ENCODE results near the gene CEMIP. TPM values are rescaled to one million over a fixed set of nuclear protein-coding genes. Genes with fewer than 3 reads are reported as not detected.

CEMIP gene
- total RNA-seq, 2 experiments from 2014 or later, result not detected

DNA sequence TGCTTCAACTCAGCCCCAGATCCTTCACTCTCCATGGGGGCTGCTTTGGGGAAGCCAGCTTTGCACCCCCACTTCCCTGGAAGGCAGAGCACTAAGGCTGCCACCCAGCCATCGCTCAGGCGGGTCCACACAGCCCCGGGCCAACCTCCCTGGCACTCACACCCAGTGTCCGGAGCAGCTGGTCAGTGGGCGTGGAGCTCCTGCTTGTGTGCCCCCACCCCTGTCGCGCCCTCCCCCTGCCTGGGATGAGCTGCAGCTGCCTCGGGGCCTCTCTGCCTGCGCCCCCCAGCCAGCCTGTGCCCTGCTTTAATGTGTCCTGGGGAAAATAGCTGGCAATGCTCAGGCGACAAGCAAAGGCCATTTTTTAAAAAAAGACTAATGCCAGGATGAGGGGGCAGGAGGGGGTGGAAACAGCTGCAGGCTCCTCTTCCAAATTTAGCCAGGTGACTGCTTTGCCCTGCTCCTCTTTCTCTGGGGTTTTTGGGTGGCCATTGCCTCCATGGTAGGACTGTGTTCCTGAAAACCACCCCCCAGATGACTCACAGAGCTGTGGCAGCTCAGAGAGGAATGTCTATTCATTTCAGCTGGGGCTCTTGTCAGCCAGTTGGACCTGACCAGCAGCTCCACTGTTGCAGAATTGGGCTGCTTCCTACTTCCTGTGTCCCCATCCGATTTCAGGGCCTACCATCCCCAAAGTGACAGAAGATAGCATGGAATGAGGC, 65.0 kb downstream of the CEMIP start:
- H3K27ac ChIP-seq (ENCODE audit: low read depth in 1 of 2, low read length in 2 of 2), result no peak overlapping the region
- DNase-seq (no peak), ATAC-seq (ENCODE audit: poor library complexity) (no peak)
- TF ChIP-seq, protein P1, sequence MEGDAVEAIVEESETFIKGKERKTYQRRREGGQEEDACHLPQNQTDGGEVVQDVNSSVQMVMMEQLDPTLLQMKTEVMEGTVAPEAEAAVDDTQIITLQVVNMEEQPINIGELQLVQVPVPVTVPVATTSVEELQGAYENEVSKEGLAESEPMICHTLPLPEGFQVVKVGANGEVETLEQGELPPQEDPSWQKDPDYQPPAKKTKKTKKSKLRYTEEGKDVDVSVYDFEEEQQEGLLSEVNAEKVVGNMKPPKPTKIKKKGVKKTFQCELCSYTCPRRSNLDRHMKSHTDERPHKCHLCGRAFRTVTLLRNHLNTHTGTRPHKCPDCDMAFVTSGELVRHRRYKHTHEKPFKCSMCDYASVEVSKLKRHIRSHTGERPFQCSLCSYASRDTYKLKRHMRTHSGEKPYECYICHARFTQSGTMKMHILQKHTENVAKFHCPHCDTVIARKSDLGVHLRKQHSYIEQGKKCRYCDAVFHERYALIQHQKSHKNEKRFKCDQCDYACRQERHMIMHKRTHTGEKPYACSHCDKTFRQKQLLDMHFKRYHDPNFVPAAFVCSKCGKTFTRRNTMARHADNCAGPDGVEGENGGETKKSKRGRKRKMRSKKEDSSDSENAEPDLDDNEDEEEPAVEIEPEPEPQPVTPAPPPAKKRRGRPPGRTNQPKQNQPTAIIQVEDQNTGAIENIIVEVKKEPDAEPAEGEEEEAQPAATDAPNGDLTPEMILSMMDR (IDR thresholded peaks at IDR 0.05), result no peak
- H3K27me3 ChIP-seq (ENCODE audit: control insufficient read depth in 1 of 2, insufficient read depth in 2 of 2, low read length in 2 of 2), result peaks cover 0 to 10% of the 10 kb centered on the region in 2 experiments
- no peak overlapping the region for H3K4me3 Mint-ChIP-seq
- intact Hi-C loops (cut with DNase I, micrococcal nuclease), result no loop called here
- no peaks in the 10 kb centered on the region for H3K36me3 ChIP-seq (ENCODE audit: insufficient read depth, low read length)
- no peaks in the 10 kb centered on the region for H3K4me1 ChIP-seq (ENCODE audit: insufficient read depth, low read length)
- no peak overlapping the region for H3K27ac Mint-ChIP-seq
- ChIA-PET POLR2A (no interaction called here), CTCF (no interaction called here)
- H3K4me3 ChIP-seq (ENCODE audit: low read length), result no peak overlapping the region
- peaks cover 0 to 3% of the 10 kb centered on the region in 2 experiments for H3K9me3 ChIP-seq (ENCODE audit: control insufficient read depth in 1 of 2, insufficient read depth in 1 of 2, low read length in 2 of 2)
- H3K27me3 Mint-ChIP-seq, result peaks cover 58% of the 10 kb centered on the region
- no peaks in the 10 kb centered on the region for H3K9me3 Mint-ChIP-seq
- H3K36me3 Mint-ChIP-seq (ENCODE audit: low read depth), result no peaks in the 10 kb centered on the region
- no peaks in the 10 kb centered on the region for H3K4me1 Mint-ChIP-seq (ENCODE audit: low read depth)

DNA sequence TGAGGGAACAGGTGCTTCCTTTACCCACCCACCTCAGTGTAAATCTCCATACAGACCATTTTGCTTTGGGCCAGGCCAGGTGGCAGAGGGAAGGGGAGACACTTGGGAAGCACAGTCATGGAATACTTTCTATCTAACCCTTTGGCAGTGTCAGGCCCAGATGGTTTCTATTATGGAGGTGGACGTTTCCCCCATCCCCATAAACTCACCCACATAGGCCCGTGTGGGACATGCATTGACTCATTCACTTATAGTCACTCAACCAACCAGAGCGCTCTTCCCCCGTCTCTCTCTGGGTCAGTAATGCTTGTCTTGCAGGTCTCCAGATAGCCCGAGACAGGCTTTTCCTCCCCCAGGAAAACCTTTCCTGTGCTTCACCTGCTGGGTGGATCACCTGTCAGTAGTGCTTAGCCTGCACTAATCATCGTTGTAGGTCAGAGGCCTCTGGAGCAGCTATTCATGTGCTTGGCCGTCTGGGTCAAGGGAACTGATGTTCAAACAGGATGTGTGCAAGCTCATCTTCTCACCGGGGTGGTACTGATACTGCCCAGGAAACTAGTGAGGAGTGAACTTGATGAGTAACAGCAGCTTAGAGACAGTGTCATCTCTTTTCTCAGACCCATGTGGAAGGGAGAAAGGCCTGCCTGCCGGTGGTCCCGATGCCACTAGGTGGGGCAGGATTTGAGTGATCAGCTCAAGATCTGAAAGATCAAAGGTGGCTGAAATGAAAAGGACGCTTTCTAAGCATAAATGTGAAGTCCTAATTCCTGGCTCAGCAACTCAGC, 67.1 kb downstream of the CEMIP start:
- intact Hi-C loops (cut with DNase I, micrococcal nuclease), result no loop called here
- no peak for DNase-seq
- Histone ChIP-seq H3K27ac (ENCODE audit: low read depth in 1 of 2, low read length in 2 of 2) (no peak overlapping the region), H3K36me3 (ENCODE audit: insufficient read depth, low read length) (no peaks in the 10 kb centered on the region), H3K9me3 (ENCODE audit: control insufficient read depth in 1 of 2, insufficient read depth in 1 of 2, low read length in 2 of 2) (peaks cover 0 to 3% of the 10 kb centered on the region in 2 experiments), H3K4me1 (ENCODE audit: insufficient read depth, low read length) (no peaks in the 10 kb centered on the region), H3K27me3 (ENCODE audit: control insufficient read depth in 1 of 2, insufficient read depth in 2 of 2, low read length in 2 of 2) (peaks cover 4 to 10% of the 10 kb centered on the region in 2 experiments), H3K4me3 (ENCODE audit: low read length) (no peak overlapping the region)
- TF ChIP-seq, protein P1 (IDR thresholded peaks at IDR 0.05), result no peak
- H3K27me3 Mint-ChIP-seq, result peaks cover 69% of the 10 kb centered on the region
- no peak overlapping the region for H3K27ac Mint-ChIP-seq
- H3K4me1 Mint-ChIP-seq (ENCODE audit: low read depth), result no peaks in the 10 kb centered on the region
- H3K4me3 Mint-ChIP-seq, result no peak overlapping the region
- ATAC-seq (ENCODE audit: poor library complexity), result no peak
- no peaks in the 10 kb centered on the region for H3K9me3 Mint-ChIP-seq
- POLR2A ChIA-PET, result no interaction called here
- no peaks in the 10 kb centered on the region for H3K36me3 Mint-ChIP-seq (ENCODE audit: low read depth)
- CTCF ChIA-PET, result interaction anchor here (0.6 kb wide), 1 partner anchor 236 kb away, joined by 3 read pairs; no protein-coding TSS in a partner anchor

DNA sequence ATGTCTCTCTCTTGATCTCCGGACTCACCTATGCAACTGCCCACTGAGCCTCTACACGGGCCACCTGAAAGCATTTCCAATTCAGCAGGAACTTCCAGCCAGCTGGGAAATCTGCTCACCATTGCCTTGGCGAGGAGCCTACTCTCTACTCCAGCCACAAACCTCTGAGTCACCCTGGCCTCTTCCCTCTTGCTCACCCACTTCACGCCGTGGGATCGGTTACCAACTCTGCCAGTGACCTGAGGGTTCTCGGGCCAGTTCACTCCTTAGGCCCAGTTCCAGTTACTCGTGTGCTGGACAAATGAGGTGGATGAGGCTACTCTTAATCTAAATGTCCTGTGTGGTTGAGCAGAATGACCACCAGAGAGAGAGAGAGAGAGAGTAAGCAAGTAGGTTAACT, 70.1 kb downstream of the CEMIP start:
- no peaks in the 10 kb centered on the region for H3K4me1 ChIP-seq (ENCODE audit: insufficient read depth, low read length)
- ChIA-PET CTCF (no interaction called here), POLR2A (no interaction called here)
- H3K27ac ChIP-seq (ENCODE audit: low read depth in 1 of 2, low read length in 2 of 2), result no peak overlapping the region
- H3K27ac Mint-ChIP-seq, result no peak overlapping the region
- H3K27me3 Mint-ChIP-seq, result peaks cover 52% of the 10 kb centered on the region
- H3K4me1 Mint-ChIP-seq (ENCODE audit: low read depth), result no peaks in the 10 kb centered on the region
- H3K9me3 ChIP-seq (ENCODE audit: control insufficient read depth in 1 of 2, insufficient read depth in 1 of 2, low read length in 2 of 2), result no peaks in the 10 kb centered on the region
- ATAC-seq (ENCODE audit: poor library complexity) (no peak), DNase-seq (no peak)
- no peak overlapping the region for H3K4me3 ChIP-seq (ENCODE audit: low read length)
- H3K4me3 Mint-ChIP-seq, result no peak overlapping the region
- no peaks in the 10 kb centered on the region for H3K36me3 Mint-ChIP-seq (ENCODE audit: low read depth)
- intact Hi-C loops (cut with DNase I, micrococcal nuclease), result no loop called here
- no peaks in the 10 kb centered on the region for H3K36me3 ChIP-seq (ENCODE audit: insufficient read depth, low read length)
- TF ChIP-seq, protein P1 (IDR thresholded peaks at IDR 0.05), result no peak
- H3K27me3 ChIP-seq (ENCODE audit: control insufficient read depth in 1 of 2, insufficient read depth in 2 of 2, low read length in 2 of 2), result peaks cover 4 to 5% of the 10 kb centered on the region in 2 experiments
- no peaks in the 10 kb centered on the region for H3K9me3 Mint-ChIP-seq
